Erythroblast (primary cell): ENCODE results near the gene C1QTNF1.

Experiments used
- DNase-seq, 2 experiments: peaks; one replicate each; lab custom pipeline; 2025; lab: John Stamatoyannopoulos, UW
- GATA1 ChIP-seq: IDR thresholded peaks from 2 replicates; pipeline ENCODE4 v1.6.1; 2011; ENCODE audit warnings: low read depth, mild to moderate bottlenecking, control low read depth, low read length, moderate library complexity
- POLR2A ChIP-seq: IDR thresholded peaks from 2 replicates; pipeline ENCODE4 v1.6.1; 2011; ENCODE audit warnings: mild to moderate bottlenecking, low read length

The C1QTNF1 gene

GRCh38 chr17:79048826-79049755, 25.1 kb downstream of the C1QTNF1 start:
- TF ChIP-seq POLR2A, result no peak
- no peak for TF ChIP-seq GATA1
- no peak for DNase-seq

GRCh38 chr17:79049821-79050220, 25.9 kb downstream of the C1QTNF1 start:
- TF ChIP-seq GATA1 (no peak), POLR2A (no peak)

GRCh38 chr17:79050551-79050950, 26.6 kb downstream of the C1QTNF1 start:
- TF ChIP-seq POLR2A (no peak), GATA1 (no peak)
- DNase-seq, result no peak

More at GRCh38 chr17:79049821-79050220, 25.9 kb downstream of the C1QTNF1 start:
- no peak for DNase-seq

GRCh38 chr17:79051306-79051705, 27.3 kb downstream of the C1QTNF1 start:
- TF ChIP-seq GATA1, result no peak
- TF ChIP-seq POLR2A, result no peak
- no peak for DNase-seq

- TF ChIP-seq GATA1, result no peak
Observed at GRCh38 chr17:79052131-79052530, 28.2 kb downstream of the C1QTNF1 start.

GRCh38 chr17:79053251-79053925, 29.4 kb downstream of the C1QTNF1 start:
- TF ChIP-seq POLR2A (no peak), GATA1 (no peak)
- no peak for DNase-seq

More at GRCh38 chr17:79052131-79052530, 28.2 kb downstream of the C1QTNF1 start:
- DNase-seq, result no peak

- TF ChIP-seq POLR2A, result no peak
- peak; percentile 8 to 30 for DNase-seq
Observed at GRCh38 chr17:79054200-79054960, 30.4 kb downstream of the C1QTNF1 start.

- TF ChIP-seq POLR2A, result no peak
- TF ChIP-seq GATA1, result no peak
- DNase-seq, result no peak
Observed at GRCh38 chr17:79055197-79055596, 31.2 kb downstream of the C1QTNF1 start.

- no peak for DNase-seq
- TF ChIP-seq GATA1 (no peak), POLR2A (no peak)
Observed at GRCh38 chr17:79057737-79058385, 33.9 kb downstream of the C1QTNF1 start.

- peak; percentile 35 to 55 for DNase-seq
- TF ChIP-seq POLR2A (no peak), GATA1 (no peak)
Observed at GRCh38 chr17:79062691-79063090, 38.7 kb downstream of the C1QTNF1 start.

- no peak for TF ChIP-seq POLR2A
- no peak for TF ChIP-seq GATA1
- no peak for DNase-seq
Observed at GRCh38 chr17:79064026-79064425, 40.1 kb downstream of the C1QTNF1 start.

GRCh38 chr17:79065105-79065670, 41.2 kb downstream of the C1QTNF1 start:
- DNase-seq, result peak; percentile 62 to 76

GRCh38 chr17:79066963-79067362, 43.0 kb downstream of the C1QTNF1 start:
- TF ChIP-seq POLR2A, result no peak
- no peak for TF ChIP-seq GATA1
- DNase-seq, result no peak

More at GRCh38 chr17:79065105-79065670, 41.2 kb downstream of the C1QTNF1 start:
- TF ChIP-seq GATA1 (no peak), POLR2A (no peak)
